ENCODE measurements around the gene NANOG. TPM values are rescaled to one million over a fixed set of nuclear protein-coding genes. Genes with fewer than 3 reads are reported as not detected.

The NANOG gene
- total RNA-seq: not detected in 2 replicates

DNA sequence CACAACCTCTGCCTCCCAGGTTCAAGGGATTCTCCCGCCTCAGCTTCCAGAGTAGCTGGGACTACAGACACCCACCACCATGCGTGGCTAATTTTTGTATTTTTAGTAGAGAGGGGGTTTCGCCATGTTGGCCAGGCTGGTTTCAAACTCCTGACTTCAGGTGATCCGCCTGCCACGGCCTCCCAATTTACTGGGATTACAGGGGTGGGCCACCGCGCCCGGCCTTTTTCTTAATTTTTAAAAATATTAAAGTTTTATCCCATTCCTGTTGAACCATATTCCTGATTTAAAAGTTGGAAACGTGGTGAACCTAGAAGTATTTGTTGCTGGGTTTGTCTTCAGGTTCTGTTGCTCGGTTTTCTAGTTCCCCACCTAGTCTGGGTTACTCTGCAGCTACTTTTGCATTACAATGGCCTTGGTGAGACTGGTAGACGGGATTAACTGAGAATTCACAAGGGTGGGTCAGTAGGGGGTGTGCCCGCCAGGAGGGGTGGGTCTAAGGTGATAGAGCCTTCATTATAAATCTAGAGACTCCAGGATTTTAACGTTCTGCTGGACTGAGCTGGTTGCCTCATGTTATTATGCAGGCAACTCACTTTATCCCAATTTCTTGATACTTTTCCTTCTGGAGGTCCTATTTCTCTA lies at the start of gene NANOG:
Gene NANOG (plus strand): TSS at position 519 of the 645 bp plus-strand sequence. CDS start 213 bp downstream, outside the sequence.

DNA sequence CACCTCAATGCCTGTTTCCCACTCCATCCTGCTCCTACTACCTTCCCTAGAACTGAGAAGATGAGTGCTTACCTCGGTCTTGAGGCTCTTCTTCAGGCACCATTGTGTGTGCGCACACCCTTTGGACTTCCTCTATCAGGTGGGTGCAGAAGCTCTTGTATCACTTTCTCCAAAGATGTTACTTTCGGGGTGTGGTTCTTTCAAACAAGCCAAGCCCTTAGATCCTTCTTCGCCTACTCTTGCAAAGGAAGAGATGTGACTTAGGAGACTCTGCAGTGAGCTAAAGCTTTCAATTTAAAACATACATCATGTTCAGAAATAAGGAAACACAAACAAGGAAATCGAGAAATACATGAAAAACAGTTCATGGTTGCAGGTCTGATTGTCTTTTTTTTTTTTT lies 42.0 kb upstream of the NANOG start, which contains the start of gene CLEC4C:
Gene CLEC4C (minus strand): TSS at position 130 of the 400 bp plus-strand sequence. CDS start 27 bp downstream, at position 103.

Other genes with a start within 250 kb of the NANOG start
- not detected in 2 replicates for gene APOBEC1, start 123.5 kb upstream of the NANOG start, total RNA-seq
- not detected in 2 replicates for gene GDF3, start 93.6 kb upstream of the NANOG start, total RNA-seq
- gene DPPA3, start 78.0 kb upstream of the NANOG start, total RNA-seq: not detected in 2 replicates
- gene CLEC4C, start 42.0 kb upstream of the NANOG start, total RNA-seq: not detected in 2 replicates
- not detected in 2 replicates for gene NANOGNB, start 24.2 kb upstream of the NANOG start, total RNA-seq
- 0.13 TPM in 1 of 2 replicates, not detected in the other for gene SLC2A14, start 83.5 kb downstream of the NANOG start, total RNA-seq
- gene SLC2A3, start 146.8 kb downstream of the NANOG start, total RNA-seq: 180 and 327 TPM in 2 replicates
- gene FOXJ2, start 243.3 kb downstream of the NANOG start, total RNA-seq: 8.3 and 9.9 TPM in 2 replicates